CD4-positive, CD25-positive, alpha-beta regulatory T cell (primary cell): ENCODE measurements around the gene APOA1. TPM values are rescaled to one million over a fixed set of nuclear protein-coding genes. Genes with fewer than 3 reads are reported as not detected.

Source experiments
- ATAC-seq, 2 donors: fragments of 150-1000 bp; cut with Tn5 transposase; one replicate each; pipeline ENCODE4 v1.10.0; 2021; ENCODE audit warnings: low read depth in 2 of 2, moderate number of reproducible peaks in 2 of 2, moderate library complexity in 1 of 2
- DNase-seq, 3 donors: peaks; one replicate each; pipeline versions ENCODE4 v3.0.0 to v3.0.0-alpha.2; 2012 to 2022; ENCODE audit warnings: mixed read lengths in 1 of 3
- H3K27ac ChIP-seq: one replicate; pipeline ENCODE4 v1.7.0; 2013; ENCODE audit warnings: mild to moderate bottlenecking, low read length; ENCODE audit not compliant: insufficient read depth, poor library complexity, severe bottlenecking
- H3K27me3 ChIP-seq: one replicate; pipeline ENCODE4 v1.7.0; 2013; ENCODE audit warnings: low read length; ENCODE audit not compliant: control insufficient read depth, insufficient read depth
- H3K36me3 ChIP-seq: one replicate; pipeline ENCODE4 v1.7.0; 2013; ENCODE audit warnings: mild to moderate bottlenecking, low read length, moderate library complexity; ENCODE audit not compliant: control insufficient read depth, insufficient read depth
- H3K4me1 ChIP-seq: 2 replicates; pipeline ENCODE4 v1.7.0; 2013; ENCODE audit warnings: mild to moderate bottlenecking, low read length; ENCODE audit not compliant: insufficient read depth, control insufficient read depth, poor library complexity, severe bottlenecking
- H3K4me3 ChIP-seq: one replicate; pipeline ENCODE4 v1.7.0; 2013; ENCODE audit warnings: low read depth, mild to moderate bottlenecking, low read length, moderate library complexity
- H3K9me3 ChIP-seq, 2 experiments: 1 replicate in 1 of 2; 2 replicates in 1 of 2; pipeline ENCODE4 v1.7.0; 2013; ENCODE audit warnings: low read length in 2 of 2, mild to moderate bottlenecking in 1 of 2, moderate library complexity in 1 of 2; ENCODE audit not compliant: control insufficient read depth in 2 of 2
- H3K27ac Mint-ChIP-seq, 3 donors: one replicate each; pipeline ENCODE4 v1.8.0; 2020 to 2022; ENCODE audit warnings: mild to moderate bottlenecking in 3 of 3, mixed read lengths in 3 of 3, moderate library complexity in 2 of 3
- H3K27me3 Mint-ChIP-seq: one replicate; pipeline ENCODE4 v1.8.0; 2022; ENCODE audit warnings: mild to moderate bottlenecking, mixed read lengths
- H3K36me3 Mint-ChIP-seq: one replicate; pipeline ENCODE4 v1.8.0; 2020; ENCODE audit warnings: mixed read lengths
- H3K4me1 Mint-ChIP-seq, 4 donors: one replicate each; pipeline ENCODE4 v1.8.0; 2020 to 2022; ENCODE audit warnings: mixed read lengths in 4 of 4, mild to moderate bottlenecking in 1 of 4
- H3K4me3 Mint-ChIP-seq, 4 donors: one replicate each; pipeline ENCODE4 v1.8.0; 2020 to 2022; ENCODE audit warnings: mild to moderate bottlenecking in 4 of 4, mixed read lengths in 4 of 4, moderate library complexity in 3 of 4
- H3K9me3 Mint-ChIP-seq, 7 donors: one replicate each; pipeline ENCODE4 v1.8.0; 2020 to 2022; ENCODE audit warnings: mixed read lengths in 7 of 7, mild to moderate bottlenecking in 3 of 7, moderate library complexity in 2 of 7
- polyA plus RNA-seq, 4 donors: library from polyadenylated mRNA; unstranded; fragments of 300-500 nt; fragmentation: Illumina TruSeq; gene quantifications; one replicate each; pipeline ENCODE4 v1.2.3, GENCODE V29; 2021
- total RNA-seq: library from RNA; stranded (reverse); gene quantifications from one replicate; pipeline ENCODE4 v1.2.3, GENCODE V29; 2022

Gene APOA1
- total and polyA plus RNA-seq, 5 donors from 2014 or later: 0.34 TPM; not detected in 4

DNA sequence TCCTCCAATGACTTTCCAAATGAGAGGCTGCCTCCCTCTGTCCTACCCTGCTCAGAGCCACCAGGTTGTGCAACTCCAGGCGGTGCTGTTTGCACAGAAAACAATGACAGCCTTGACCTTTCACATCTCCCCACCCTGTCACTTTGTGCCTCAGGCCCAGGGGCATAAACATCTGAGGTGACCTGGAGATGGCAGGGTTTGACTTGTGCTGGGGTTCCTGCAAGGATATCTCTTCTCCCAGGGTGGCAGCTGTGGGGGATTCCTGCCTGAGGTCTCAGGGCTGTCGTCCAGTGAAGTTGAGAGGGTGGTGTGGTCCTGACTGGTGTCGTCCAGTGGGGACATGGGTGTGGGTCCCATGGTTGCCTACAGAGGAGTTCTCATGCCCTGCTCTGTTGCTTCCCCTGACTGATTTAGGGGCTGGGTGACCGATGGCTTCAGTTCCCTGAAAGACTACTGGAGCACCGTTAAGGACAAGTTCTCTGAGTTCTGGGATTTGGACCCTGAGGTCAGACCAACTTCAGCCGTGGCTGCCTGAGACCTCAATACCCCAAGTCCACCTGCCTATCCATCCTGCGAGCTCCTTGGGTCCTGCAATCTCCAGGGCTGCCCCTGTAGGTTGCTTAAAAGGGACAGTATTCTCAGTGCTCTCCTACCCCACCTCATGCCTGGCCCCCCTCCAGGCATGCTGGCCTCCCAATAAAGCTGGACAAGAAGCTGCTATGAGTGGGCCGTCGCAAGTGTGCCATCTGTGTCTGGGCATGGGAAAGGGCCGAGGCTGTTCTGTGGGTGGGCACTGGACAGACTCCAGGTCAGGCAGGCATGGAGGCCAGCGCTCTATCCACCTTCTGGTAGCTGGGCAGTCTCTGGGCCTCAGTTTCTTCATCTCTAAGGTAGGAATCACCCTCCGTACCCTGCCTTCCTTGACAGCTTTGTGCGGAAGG lies 4.8 kb downstream of the APOA1 start:
- no peaks in the 10 kb centered on the region for H3K27me3 ChIP-seq
- Mint-ChIP-seq H3K4me3 (no peak overlapping the region), H3K27me3 (no peaks in the 10 kb centered on the region), H3K27ac (peak overlapping the region in 1 of 3 donors; percentile 26), H3K9me3 (no peaks in the 10 kb centered on the region), H3K36me3 (no peaks in the 10 kb centered on the region), H3K4me1 (peaks cover 0 to 19% (median 11%) of the 10 kb centered on the region in 4 donors)
- no peaks in the 10 kb centered on the region for H3K9me3 ChIP-seq
- H3K27ac ChIP-seq: no peak overlapping the region
- DNase-seq: no peak
- H3K36me3 ChIP-seq: no peaks in the 10 kb centered on the region
- peaks cover 10% of the 10 kb centered on the region for H3K4me1 ChIP-seq
- H3K4me3 ChIP-seq: no peak overlapping the region
- no peak for ATAC-seq

DNA sequence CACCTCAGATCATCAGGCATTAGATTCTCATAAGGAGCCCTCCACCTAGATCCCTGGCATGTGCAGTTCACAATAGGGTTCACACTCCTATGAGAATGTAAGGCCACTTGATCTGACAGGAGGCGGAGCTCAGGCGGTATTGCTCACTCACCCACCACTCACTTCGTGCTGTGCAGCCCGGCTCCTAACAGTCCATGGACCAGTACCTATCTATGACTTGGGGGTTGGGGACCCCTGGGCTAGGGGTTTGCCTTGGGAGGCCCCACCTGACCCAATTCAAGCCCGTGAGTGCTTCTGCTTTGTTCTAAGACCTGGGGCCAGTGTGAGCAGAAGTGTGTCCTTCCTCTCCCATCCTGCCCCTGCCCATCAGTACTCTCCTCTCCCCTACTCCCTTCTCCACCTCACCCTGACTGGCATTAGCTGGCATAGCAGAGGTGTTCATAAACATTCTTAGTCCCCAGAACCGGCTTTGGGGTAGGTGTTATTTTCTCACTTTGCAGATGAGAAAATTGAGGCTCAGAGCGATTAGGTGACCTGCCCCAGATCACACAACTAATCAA lies 5.6 kb downstream of the APOA1 start:
- no peak overlapping the region for H3K4me3 Mint-ChIP-seq
- Histone ChIP-seq H3K27ac (no peak overlapping the region), H3K27me3 (no peaks in the 10 kb centered on the region), H3K36me3 (no peaks in the 10 kb centered on the region), H3K4me3 (no peak overlapping the region), H3K4me1 (peaks cover 10% of the 10 kb centered on the region), H3K9me3 (no peaks in the 10 kb centered on the region)
- no peaks in the 10 kb centered on the region for H3K9me3 Mint-ChIP-seq
- no peak overlapping the region for H3K27ac Mint-ChIP-seq
- ATAC-seq: no peak
- peaks cover 0 to 19% (median 11%) of the 10 kb centered on the region in 4 donors for H3K4me1 Mint-ChIP-seq
- no peaks in the 10 kb centered on the region for H3K27me3 Mint-ChIP-seq
- H3K36me3 Mint-ChIP-seq: no peaks in the 10 kb centered on the region
- no peak for DNase-seq

- DNase-seq (no peak), ATAC-seq (no peak)
- H3K27me3 ChIP-seq: no peaks in the 10 kb centered on the region
- peaks cover 2% of the 10 kb centered on the region for H3K4me1 ChIP-seq
- Mint-ChIP-seq H3K4me1 (peaks cover 0 to 11% (median 5%) of the 10 kb centered on the region in 4 donors), H3K9me3 (no peaks in the 10 kb centered on the region), H3K27ac (no peak overlapping the region), H3K27me3 (no peaks in the 10 kb centered on the region), H3K36me3 (no peaks in the 10 kb centered on the region), H3K4me3 (no peak overlapping the region)
- no peak overlapping the region for H3K4me3 ChIP-seq
- H3K9me3 ChIP-seq: no peaks in the 10 kb centered on the region
- H3K36me3 ChIP-seq: no peaks in the 10 kb centered on the region
- no peak overlapping the region for H3K27ac ChIP-seq
These were observed 7.1 kb downstream of the APOA1 start for GRCh38 chr11:116830184-116830912.

- no peak for DNase-seq
- Histone ChIP-seq H3K27ac (no peak within 1 kb of the TSS), H3K4me1 (no peaks in the 10 kb centered on the region), H3K9me3 (no peaks in the 10 kb centered on the region), H3K4me3 (no peak within 1 kb of the TSS), H3K36me3 (no peaks in the 10 kb centered on the region), H3K27me3 (no peaks in the 10 kb centered on the region)
- Mint-ChIP-seq H3K27me3 (no peaks in the 10 kb centered on the region), H3K36me3 (no peaks in the 10 kb centered on the region), H3K27ac (no peak within 1 kb of the TSS), H3K4me1 (peaks cover 0 to 4% (median under 1%) of the 10 kb centered on the region in 4 donors), H3K4me3 (no peak within 1 kb of the TSS), H3K9me3 (no peaks in the 10 kb centered on the region)
- ATAC-seq: no peak
These were observed 7.8 kb downstream of the APOA1 start, which contains the start of gene APOC3 for GRCh38 chr11:116829525-116830183. TSS of gene APOC3 (plus strand) at chr11:116829907. CDS start at chr11:116830583, 676 bp downstream.

DNA sequence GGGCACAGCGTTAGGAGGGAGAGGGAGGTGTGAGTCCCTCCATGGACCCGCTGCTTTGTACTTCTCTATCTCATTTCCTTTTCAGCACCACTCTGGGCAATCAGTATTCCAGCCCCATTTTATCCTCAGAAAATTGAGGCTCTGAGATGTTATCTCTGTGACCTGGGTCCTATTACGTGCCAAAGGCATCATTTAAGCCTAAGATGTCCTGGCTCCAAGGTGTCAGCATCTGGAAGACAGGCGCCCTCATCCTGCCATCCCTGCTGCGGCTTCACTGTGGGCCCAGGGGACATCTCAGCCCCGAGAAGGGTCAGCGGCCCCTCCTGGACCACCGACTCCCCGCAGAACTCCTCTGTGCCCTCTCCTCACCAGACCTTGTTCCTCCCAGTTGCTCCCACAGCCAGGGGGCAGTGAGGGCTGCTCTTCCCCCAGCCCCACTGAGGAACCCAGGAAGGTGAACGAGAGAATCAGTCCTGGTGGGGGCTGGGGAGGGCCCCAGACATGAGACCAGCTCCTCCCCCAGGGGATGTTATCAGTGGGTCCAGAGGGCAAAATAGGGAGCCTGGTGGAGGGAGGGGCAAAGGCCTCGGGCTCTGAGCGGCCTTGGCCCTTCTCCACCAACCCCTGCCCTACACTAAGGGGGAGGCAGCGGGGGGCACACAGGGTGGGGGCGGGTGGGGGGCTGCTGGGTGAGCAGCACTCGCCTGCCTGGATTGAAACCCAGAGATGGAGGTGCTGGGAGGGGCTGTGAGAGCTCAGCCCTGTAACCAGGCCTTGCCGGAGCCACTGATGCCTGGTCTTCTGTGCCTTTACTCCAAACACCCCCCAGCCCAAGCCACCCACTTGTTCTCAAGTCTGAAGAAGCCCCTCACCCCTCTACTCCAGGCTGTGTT lies 8.5 kb downstream of the APOA1 start:
- Mint-ChIP-seq H3K9me3 (no peaks in the 10 kb centered on the region), H3K36me3 (no peaks in the 10 kb centered on the region), H3K4me1 (no peaks in the 10 kb centered on the region), H3K27ac (no peak overlapping the region), H3K4me3 (no peak overlapping the region), H3K27me3 (no peaks in the 10 kb centered on the region)
- H3K36me3 ChIP-seq: no peaks in the 10 kb centered on the region
- no peaks in the 10 kb centered on the region for H3K9me3 ChIP-seq
- no peaks in the 10 kb centered on the region for H3K4me1 ChIP-seq
- ATAC-seq (no peak), DNase-seq (no peak)
- H3K4me3 ChIP-seq: no peak overlapping the region
- no peak overlapping the region for H3K27ac ChIP-seq
- H3K27me3 ChIP-seq: no peaks in the 10 kb centered on the region

- H3K27ac ChIP-seq: no peak overlapping the region
- no peak for ATAC-seq
- peak overlapping the region in 1 of 3 donors; percentile 67 for H3K27ac Mint-ChIP-seq
These were observed 10.0 kb downstream of the APOA1 start for GRCh38 chr11:116827461-116827860.

More at GRCh38 chr11:116827461-116827860, 10.0 kb downstream of the APOA1 start:
- Mint-ChIP-seq H3K36me3 (no peaks in the 10 kb centered on the region), H3K9me3 (no peaks in the 10 kb centered on the region), H3K27me3 (no peaks in the 10 kb centered on the region), H3K4me3 (no peak overlapping the region), H3K4me1 (no peaks in the 10 kb centered on the region)
- H3K4me1 ChIP-seq: no peaks in the 10 kb centered on the region
- no peaks in the 10 kb centered on the region for H3K27me3 ChIP-seq
- H3K4me3 ChIP-seq: no peak overlapping the region
- H3K9me3 ChIP-seq: no peaks in the 10 kb centered on the region
- H3K36me3 ChIP-seq: no peaks in the 10 kb centered on the region
- DNase-seq: no peak
